ENCODE data around the gene CFAP61.

DNA sequence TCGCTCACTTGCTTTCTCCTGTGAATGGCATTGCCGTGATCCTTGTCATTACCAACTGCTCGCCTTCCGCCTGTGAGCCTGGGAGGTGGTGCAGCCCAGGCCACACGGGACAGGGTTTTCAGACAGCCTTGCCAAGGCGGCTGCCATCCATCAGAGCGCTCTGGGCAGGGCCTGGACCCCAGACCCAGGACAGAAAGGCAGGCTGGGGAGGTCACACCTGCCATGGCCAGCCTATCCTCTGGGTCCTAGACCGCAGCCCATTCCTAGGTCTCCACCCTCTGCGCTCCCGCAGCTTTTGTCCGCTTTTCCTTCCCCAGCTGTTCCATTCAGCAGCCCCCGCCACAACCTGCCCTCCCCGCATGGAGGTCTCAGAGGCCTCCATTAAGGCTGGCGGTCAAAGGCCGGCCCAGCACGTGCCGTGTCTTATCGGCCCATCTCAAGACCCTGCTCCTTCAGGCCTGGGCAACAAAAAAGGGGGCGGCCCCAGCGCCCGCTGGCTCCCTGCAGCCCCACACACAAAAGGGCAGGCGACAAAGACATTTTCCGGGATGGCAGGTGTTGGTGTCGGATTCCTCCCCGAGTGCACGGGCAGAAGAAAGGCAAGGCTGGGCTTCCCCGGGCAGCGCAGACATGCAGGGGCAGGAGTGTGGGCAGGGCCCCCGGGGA lies 343.7 kb downstream of the CFAP61 start:
- TF ChIP-seq, protein P1, sequence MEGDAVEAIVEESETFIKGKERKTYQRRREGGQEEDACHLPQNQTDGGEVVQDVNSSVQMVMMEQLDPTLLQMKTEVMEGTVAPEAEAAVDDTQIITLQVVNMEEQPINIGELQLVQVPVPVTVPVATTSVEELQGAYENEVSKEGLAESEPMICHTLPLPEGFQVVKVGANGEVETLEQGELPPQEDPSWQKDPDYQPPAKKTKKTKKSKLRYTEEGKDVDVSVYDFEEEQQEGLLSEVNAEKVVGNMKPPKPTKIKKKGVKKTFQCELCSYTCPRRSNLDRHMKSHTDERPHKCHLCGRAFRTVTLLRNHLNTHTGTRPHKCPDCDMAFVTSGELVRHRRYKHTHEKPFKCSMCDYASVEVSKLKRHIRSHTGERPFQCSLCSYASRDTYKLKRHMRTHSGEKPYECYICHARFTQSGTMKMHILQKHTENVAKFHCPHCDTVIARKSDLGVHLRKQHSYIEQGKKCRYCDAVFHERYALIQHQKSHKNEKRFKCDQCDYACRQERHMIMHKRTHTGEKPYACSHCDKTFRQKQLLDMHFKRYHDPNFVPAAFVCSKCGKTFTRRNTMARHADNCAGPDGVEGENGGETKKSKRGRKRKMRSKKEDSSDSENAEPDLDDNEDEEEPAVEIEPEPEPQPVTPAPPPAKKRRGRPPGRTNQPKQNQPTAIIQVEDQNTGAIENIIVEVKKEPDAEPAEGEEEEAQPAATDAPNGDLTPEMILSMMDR (IDR thresholded peaks at IDR 0.05; ENCODE audit: insufficient read depth, low read depth, low read length), result no peak
- TF ChIP-seq EZH2 (IDR thresholded peaks at IDR 0.05; ENCODE audit: insufficient read depth, low read length), result no peak

Data from astrocyte (in vitro differentiated cells and primary cell).